CD4-positive, alpha-beta T cell treated with Interleukin-12 subunit alpha and Interleukin-12 subunit beta, for 1 hour (primary cell): ENCODE data around the gene PRKACB.
"Not testable (repeated sequence)": the region's sequence is repeated elsewhere in the genome, so short reads cannot be mapped to it uniquely, and the experiment has no call there.

Source experiments
- DNase-seq: peaks from one replicate; pipeline ENCODE4 v3.0.0-alpha.2; 2020

Gene PRKACB

GRCh38 chr1:84224905-84225304 is 80.8 kb downstream of the PRKACB start:
- DNase-seq: no peak

GRCh38 chr1:84225646-84226045 is 81.6 kb downstream of the PRKACB start:
- DNase-seq: no peak

DNA sequence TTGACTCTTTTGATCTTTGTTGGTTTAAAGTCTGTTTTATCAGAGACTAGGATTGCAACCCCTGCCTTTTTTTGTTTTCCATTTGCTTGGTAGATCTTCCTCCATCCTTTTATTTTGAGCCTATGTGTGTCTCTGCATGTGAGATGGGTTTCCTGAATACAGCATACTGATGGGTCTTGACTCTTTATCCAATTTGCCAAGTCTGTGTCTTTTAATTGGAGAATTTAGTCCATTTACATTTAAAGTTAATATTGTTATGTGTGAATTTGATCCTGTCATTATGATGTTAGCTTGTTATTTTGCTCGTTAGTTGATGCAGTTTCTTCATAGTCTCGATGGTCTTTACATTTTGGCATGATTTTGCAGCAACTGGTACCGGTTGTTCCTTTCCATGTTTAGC is 88.6 kb downstream of the PRKACB start:
- not testable (repeated sequence) for DNase-seq

DNA sequence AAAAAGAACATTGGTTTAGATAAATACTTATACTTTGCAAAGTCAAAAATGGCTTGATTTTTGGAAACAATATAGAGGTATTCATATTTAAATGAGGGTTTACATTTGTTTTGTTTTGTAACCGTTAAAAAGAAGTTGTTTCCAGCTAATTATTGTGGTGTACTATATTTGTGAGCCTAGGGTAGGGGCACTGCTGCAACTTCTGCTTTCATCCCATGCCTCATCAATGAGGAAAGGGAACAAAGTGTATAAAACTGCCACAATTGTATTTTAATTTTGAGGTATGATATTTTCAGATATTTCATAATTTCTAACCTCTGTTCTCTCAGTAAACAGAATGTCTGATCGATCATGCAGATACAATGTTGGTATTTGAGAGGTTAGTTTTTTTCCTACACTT is 92.2 kb downstream of the PRKACB start:
- no peak for DNase-seq

- DNase-seq: no peak
Measured at GRCh38 chr1:84242641-84243040, 98.6 kb downstream of the PRKACB start.

- no peak for DNase-seq
Measured at GRCh38 chr1:84245563-84245962, 101.5 kb downstream of the PRKACB start.

- no peak for DNase-seq
Measured at GRCh38 chr1:84246213-84246612, 102.1 kb downstream of the PRKACB start.

- peak; percentile 9 for DNase-seq
Measured at GRCh38 chr1:84247425-84248220, 103.6 kb downstream of the PRKACB start.

DNA sequence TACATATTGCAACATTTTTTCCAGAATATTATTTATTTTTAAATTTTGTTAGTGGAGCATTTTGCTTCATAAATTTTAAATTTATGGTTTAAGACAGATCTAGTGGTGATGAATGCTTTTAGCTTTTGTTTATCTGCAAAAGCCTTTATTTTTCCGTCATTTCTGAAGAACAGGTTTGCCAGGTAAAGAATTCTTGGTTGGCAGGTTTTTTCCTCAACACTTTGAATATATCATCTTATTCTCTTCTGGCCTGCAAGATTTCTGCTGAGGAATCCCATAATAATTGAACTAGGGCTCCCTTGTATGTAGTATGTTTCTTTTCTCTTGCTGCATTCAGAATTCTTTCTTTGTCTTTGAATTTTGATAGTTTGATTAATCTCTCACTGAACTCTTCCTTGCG is 106.6 kb downstream of the PRKACB start:
- DNase-seq: no peak

GRCh38 chr1:84253036-84253435 is 109.0 kb downstream of the PRKACB start:
- DNase-seq: no peak

DNA sequence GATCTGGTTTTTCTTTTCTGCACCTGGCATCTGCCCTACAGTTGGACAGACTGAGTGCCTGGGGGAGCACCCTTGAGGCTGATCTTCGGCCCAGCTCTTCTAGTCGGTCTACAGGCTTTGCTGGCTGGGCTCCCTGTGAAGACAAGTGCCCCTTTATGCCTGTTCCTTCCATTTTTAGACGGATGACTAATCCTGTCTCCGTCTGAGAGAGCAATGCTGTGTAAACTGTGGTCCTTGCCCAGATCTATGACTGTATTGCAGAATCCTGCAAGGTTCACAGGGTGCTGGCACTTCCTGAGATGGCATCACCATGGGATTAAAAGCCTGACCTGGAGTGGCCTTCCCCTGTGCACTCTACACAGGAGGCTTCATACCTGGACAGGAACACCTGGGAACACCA is 109.8 kb downstream of the PRKACB start:
- no peak for DNase-seq

- DNase-seq: no peak
Measured at GRCh38 chr1:84254703-84255238, 110.7 kb downstream of the PRKACB start.

DNA sequence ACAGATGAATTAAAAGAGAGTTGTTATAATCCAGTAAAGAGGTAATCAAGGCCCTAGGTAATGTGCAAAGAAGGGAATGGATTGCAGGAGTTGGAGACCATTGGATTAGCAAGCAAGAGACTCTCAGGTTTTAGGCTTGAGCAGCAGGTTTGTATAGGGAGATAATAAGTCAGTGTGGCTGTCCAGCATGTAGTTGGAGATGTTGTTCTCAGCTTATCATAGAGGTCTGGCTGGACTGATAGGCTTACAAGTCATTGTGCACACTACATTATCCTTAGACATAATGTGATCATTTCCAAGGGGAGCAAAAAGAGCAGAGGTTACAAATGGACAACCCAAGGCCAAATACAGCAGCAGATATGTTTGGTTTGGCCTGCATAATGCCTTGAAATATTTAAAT is 111.5 kb downstream of the PRKACB start:
- no peak for DNase-seq

DNA sequence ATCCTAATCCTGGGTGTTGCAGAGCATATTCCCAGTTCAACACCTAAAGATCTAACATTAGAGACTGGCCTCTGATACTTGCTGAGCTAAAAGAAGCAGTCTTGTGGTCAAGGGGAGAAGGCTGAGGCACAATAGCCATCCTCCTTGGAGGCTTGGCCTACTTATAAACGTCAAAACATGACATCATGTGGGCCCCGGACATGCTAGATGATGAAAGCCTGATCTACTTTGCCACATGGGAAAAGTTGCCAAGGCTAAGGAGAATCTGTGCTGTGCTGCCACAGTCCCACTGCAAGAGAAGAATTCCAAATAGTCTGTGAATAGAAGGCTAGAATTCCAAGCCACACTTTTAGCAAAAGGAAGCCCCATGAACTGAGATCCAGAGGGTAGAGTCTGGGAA is 113.5 kb downstream of the PRKACB start:
- no peak for DNase-seq

DNA sequence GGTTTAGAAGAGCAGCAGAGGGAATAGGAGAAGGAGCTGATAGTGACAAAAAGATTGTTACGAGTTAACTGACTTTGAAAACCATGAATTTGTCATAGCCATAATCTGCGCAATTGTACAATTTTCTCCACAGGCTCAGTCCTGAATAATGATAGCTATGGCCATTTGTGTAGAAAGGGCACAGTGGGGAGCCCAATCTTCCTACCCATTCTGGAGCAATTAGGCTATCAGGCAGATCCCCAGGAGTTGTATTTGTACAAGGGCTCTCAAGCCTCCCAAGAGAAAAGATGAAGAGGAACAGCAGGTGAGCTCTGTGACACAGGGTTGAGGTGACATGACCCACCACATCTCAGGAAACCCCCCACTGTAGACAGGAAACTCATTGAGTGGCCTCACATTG is 115.3 kb downstream of the PRKACB start:
- DNase-seq: no peak

DNA sequence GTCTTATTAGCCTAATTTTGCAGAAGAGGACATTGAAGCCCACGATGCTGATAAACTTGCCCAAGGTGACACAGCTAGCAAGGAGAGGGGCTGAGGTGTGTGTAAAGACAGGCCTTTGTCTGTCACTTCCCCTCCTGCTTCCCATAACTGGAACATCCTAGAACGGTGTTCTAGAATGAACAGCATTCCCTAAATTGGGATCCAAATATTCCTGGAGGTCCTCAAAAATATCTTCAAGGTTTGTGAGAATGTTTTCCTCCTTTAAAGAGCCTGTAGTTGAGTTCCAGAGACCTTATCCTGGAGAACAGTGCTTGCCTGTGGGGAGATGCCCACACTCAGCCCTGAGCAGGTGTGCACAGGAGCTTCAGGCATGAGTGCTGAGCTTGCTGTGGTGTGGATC is 115.9 kb downstream of the PRKACB start:
- no peak for DNase-seq

DNA sequence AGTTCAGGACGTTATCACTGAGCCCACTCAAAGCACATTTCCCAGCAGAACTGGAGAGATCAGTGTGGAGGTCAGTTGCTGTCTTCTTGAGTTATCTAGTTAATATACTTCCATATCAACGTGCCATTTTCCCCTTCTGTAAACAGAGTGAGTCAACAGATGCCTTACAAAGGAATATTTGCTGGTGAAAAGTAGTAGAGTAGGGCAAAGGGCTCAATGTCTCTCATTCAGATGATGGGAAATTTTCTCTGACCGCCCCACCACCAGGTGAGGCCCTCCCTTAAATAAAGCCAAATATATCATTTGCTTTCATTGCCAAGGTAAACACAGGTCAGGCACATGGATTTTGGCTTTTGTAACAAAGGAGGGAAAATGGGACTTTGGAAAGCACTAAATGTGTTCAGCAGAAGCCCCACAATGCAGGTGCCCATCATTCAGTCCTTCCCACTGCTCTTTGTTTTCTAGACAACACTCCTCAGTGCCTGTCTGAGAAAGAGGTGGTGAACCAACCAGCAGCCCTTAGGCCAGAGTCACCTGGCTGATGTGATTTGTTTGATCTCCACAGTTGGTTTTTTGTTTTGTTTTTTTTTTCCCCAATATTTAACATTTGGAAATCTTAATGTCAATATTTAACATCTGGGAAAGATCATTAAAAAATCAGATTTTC is 116.9 kb downstream of the PRKACB start:
- DNase-seq: no peak

GRCh38 chr1:84264961-84265360 is 120.9 kb downstream of the PRKACB start:
- no peak for DNase-seq

DNA sequence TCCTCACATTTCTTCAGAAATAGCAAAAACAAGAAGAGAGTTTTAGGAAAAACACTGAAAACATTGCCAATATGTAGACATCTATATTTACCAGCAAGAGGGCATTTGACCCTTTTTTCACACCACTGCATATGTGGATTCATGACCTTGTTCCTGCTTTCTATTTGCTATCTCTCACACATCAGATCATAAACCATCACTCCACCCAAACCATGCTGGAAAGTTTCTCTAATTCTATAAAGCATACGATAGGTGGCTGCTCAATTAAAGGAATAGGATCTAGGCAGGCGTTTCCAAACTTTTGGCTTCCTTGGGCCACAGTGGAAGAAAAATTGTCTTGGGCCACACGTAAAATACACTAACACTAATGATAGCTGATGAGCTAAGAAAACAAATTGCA is 121.8 kb downstream of the PRKACB start:
- no peak for DNase-seq

DNA sequence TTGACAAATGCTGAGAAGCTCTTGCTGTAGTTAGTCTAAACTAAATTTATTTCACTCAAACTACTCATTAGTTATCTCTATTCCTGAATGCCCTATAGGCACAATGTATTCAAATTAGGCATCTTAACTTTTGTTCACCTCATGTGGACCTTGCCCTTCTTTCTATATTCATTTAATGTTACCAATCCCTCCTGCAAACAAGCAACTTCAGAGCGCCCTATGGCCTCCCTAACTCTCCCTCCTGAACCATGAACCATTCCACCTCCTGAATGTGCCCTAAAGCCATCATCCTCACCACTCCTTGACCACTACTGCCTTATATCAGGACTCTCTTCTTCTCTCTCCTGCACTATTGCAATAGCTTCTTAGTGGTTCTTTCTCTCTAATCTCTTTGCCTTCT is 122.7 kb downstream of the PRKACB start:
- no peak for DNase-seq

DNA sequence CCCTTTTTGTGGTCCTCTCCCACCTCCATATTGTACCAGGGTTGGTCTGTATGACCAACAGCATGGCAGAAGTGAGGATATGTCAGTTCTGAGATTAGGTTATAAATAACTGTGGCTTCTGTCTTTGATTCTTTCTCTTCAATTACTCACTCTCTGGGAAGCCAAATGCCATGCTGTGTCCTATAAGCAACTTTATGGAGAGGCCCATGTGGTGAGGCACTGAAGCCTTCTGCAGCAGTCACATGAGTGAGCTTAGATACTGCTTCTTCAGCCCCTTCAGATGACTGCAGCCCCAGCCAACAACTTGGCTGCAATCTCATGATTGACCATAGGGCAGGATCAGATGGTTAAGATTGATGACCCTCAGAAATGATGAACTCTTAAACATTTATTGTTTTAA is 123.4 kb downstream of the PRKACB start:
- no peak for DNase-seq

- no peak for DNase-seq
Measured at GRCh38 chr1:84268346-84268745, 124.3 kb downstream of the PRKACB start.

GRCh38 chr1:84269306-84269705 is 125.2 kb downstream of the PRKACB start:
- DNase-seq: no peak

DNA sequence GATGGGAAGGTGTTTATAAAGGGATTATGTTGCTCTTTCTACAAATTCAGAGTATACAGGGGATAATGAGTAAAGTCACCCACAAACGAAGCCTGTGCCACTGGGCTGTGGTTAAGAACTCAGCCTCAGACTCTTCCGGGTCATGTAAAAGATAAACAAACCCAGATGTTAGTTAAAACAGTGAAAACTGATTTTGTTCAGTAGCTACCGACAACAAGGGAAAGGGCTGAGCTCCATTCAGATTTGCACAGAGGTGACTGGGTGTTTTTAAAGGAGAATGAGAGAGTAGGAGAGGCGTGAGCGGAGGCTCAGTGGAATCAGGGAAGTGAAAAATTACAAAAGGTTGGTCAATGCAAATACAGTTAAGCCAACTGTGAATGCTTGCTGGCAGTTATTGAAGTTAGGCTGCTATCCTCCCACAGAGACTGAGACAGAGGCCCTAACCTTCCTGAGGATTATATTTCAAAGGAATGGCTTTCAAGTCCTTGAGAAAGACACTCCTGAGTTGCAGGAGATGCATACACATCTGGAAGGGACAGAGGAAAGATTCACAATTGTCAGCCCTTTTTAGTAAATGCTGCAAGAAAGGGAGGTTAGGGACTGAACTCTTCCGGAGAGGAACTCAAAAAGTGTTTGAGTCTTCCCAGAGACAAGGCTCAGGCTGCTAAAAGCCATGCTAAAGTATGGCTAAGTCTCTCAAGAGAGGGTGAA is 127.5 kb downstream of the PRKACB start:
- DNase-seq: no peak
